Measurements from ENCODE around the gene CDK12.
"Not testable (repeated sequence)": the region's sequence is repeated elsewhere in the genome, so short reads cannot be mapped to it uniquely, and the experiment has no call there.

CDK12 gene

GRCh38 chr17:39487490-39487889, 26.2 kb downstream of the CDK12 start:
- in situ Hi-C loops (cut with MboI; ENCODE audit: low pct_unique_long_range_greater_than_20kb, low sequenced_read_pairs); DNase-seq: not testable (repeated sequence)

- in situ Hi-C loops (cut with MboI; ENCODE audit: low pct_unique_long_range_greater_than_20kb, low sequenced_read_pairs), result no loop called here
- no peak for DNase-seq
Observed at GRCh38 chr17:39487946-39488345, 26.7 kb downstream of the CDK12 start.

GRCh38 chr17:39496921-39497320, 35.6 kb downstream of the CDK12 start:
- DNase-seq; in situ Hi-C loops (cut with MboI; ENCODE audit: low pct_unique_long_range_greater_than_20kb, low sequenced_read_pairs): not testable (repeated sequence)

- in situ Hi-C loops (cut with MboI; ENCODE audit: low pct_unique_long_range_greater_than_20kb, low sequenced_read_pairs), result no loop called here
- DNase-seq, result no peak
Observed at GRCh38 chr17:39507511-39507910, 46.2 kb downstream of the CDK12 start.

- DNase-seq, result no peak
- in situ Hi-C loops (cut with MboI; ENCODE audit: low pct_unique_long_range_greater_than_20kb, low sequenced_read_pairs), result no loop called here
Observed at GRCh38 chr17:39508987-39509386, 47.7 kb downstream of the CDK12 start.

- in situ Hi-C loops (cut with MboI; ENCODE audit: low pct_unique_long_range_greater_than_20kb, low sequenced_read_pairs), result no loop called here
- DNase-seq, result no peak
Observed at GRCh38 chr17:39513309-39513708, 52.0 kb downstream of the CDK12 start.

- in situ Hi-C loops (cut with MboI; ENCODE audit: low pct_unique_long_range_greater_than_20kb, low sequenced_read_pairs), result no loop called here
- DNase-seq, result no peak
Observed at GRCh38 chr17:39513915-39514314, 52.6 kb downstream of the CDK12 start.

- in situ Hi-C loops (cut with MboI; ENCODE audit: low pct_unique_long_range_greater_than_20kb, low sequenced_read_pairs), result no loop called here
- DNase-seq, result no peak
Observed at GRCh38 chr17:39517224-39517623, 55.9 kb downstream of the CDK12 start.

- no peak for DNase-seq
- in situ Hi-C loops (cut with MboI; ENCODE audit: low pct_unique_long_range_greater_than_20kb, low sequenced_read_pairs), result no loop called here
Observed at GRCh38 chr17:39525801-39526506, 64.7 kb downstream of the CDK12 start.

GRCh38 chr17:39527220-39527813, 66.0 kb downstream of the CDK12 start:
- in situ Hi-C loops (cut with MboI; ENCODE audit: low pct_unique_long_range_greater_than_20kb, low sequenced_read_pairs), result no loop called here
- DNase-seq, result peak; percentile 62

GRCh38 chr17:39529455-39529854, 68.2 kb downstream of the CDK12 start:
- no peak for DNase-seq
- in situ Hi-C loops (cut with MboI; ENCODE audit: low pct_unique_long_range_greater_than_20kb, low sequenced_read_pairs), result no loop called here

- in situ Hi-C loops (cut with MboI; ENCODE audit: low pct_unique_long_range_greater_than_20kb, low sequenced_read_pairs), result no loop called here
- DNase-seq, result no peak
Observed at GRCh38 chr17:39530513-39530912, 69.2 kb downstream of the CDK12 start.

- in situ Hi-C loops (cut with MboI; ENCODE audit: low pct_unique_long_range_greater_than_20kb, low sequenced_read_pairs), result no loop called here
Observed at GRCh38 chr17:39531252-39531651, 70.0 kb downstream of the CDK12 start.

GRCh38 chr17:39533891-39534290, 72.6 kb downstream of the CDK12 start:
- no peak for DNase-seq
- in situ Hi-C loops (cut with MboI; ENCODE audit: low pct_unique_long_range_greater_than_20kb, low sequenced_read_pairs), result no loop called here

More at GRCh38 chr17:39531252-39531651, 70.0 kb downstream of the CDK12 start:
- no peak for DNase-seq

- in situ Hi-C loops (cut with MboI; ENCODE audit: low pct_unique_long_range_greater_than_20kb, low sequenced_read_pairs), result no loop called here
- no peak for DNase-seq
Observed at GRCh38 chr17:39534768-39535405, 73.6 kb downstream of the CDK12 start.

GRCh38 chr17:39536468-39536867, 75.2 kb downstream of the CDK12 start:
- in situ Hi-C loops (cut with MboI; ENCODE audit: low pct_unique_long_range_greater_than_20kb, low sequenced_read_pairs), result no loop called here
- no peak for DNase-seq

- in situ Hi-C loops (cut with MboI; ENCODE audit: low pct_unique_long_range_greater_than_20kb, low sequenced_read_pairs); DNase-seq: not testable (repeated sequence)
Observed at GRCh38 chr17:39537364-39537763, 76.1 kb downstream of the CDK12 start.

GRCh38 chr17:39538866-39539265, 77.6 kb downstream of the CDK12 start:
- in situ Hi-C loops (cut with MboI; ENCODE audit: low pct_unique_long_range_greater_than_20kb, low sequenced_read_pairs), result no loop called here
- peak; percentile 78 for DNase-seq

- in situ Hi-C loops (cut with MboI; ENCODE audit: low pct_unique_long_range_greater_than_20kb, low sequenced_read_pairs), result no loop called here
- DNase-seq, result no peak
Observed at GRCh38 chr17:39540611-39541010, 79.3 kb downstream of the CDK12 start.

- in situ Hi-C loops (cut with MboI; ENCODE audit: low pct_unique_long_range_greater_than_20kb, low sequenced_read_pairs), result no loop called here
Observed at GRCh38 chr17:39541652-39542051, 80.4 kb downstream of the CDK12 start.

More at GRCh38 chr17:39541652-39542051, 80.4 kb downstream of the CDK12 start:
- no peak for DNase-seq
